ENCODE measurements around the gene HOXA9. TPM values are rescaled to one million over a fixed set of nuclear protein-coding genes. Genes with fewer than 3 reads are reported as not detected.

The HOXA9 gene
- total RNA-seq, 1 donor from 2014 or later = not detected

DNA sequence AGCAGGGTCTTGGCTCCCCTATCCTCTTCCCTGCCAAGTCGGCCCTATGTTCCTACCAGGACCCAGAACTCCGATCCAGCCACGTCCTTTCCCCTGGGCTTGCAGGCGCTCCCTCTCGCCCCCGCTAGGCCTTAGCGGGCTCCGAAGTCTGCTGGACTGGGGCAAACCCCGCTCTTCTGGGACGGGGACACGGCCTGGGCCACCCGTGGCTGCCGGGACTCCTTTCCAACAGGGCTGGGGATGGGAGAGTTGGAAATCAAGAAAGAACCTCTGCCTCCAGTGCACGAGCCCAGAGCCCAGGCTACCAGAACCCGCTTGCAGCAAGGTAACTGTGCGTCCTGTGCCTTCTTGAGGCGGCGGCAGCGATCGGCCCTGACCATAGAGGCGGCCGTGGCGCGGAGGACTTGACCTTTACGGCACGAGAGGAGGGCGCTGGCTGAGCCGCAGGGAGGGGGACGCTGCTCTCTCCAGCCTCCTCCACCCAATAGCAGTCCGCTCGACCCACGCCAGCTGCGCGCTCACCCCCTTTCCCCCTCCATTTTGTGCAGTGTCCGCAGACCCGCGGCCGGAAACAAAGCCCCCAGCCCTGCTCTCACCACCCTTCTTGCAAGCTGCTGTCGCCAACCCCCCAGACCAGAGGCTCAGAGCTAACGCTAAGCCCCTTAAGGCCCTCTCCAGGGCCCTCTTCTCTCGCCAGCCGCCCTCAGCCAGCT lies 26.7 kb upstream of the HOXA9 start:
- Mint-ChIP-seq H3K36me3 (ENCODE audit: insufficient read depth) (no peaks in the 10 kb centered on the region), H3K9me3 (ENCODE audit: low read depth) (no peaks in the 10 kb centered on the region), H3K27me3 (peaks cover 96% of the 10 kb centered on the region), H3K4me3 (ENCODE audit: low read depth) (no peak overlapping the region), H3K27ac (no peak overlapping the region), H3K4me1 (ENCODE audit: low read depth) (peaks cover 5% of the 10 kb centered on the region)
- TF ChIP-seq, protein P1, sequence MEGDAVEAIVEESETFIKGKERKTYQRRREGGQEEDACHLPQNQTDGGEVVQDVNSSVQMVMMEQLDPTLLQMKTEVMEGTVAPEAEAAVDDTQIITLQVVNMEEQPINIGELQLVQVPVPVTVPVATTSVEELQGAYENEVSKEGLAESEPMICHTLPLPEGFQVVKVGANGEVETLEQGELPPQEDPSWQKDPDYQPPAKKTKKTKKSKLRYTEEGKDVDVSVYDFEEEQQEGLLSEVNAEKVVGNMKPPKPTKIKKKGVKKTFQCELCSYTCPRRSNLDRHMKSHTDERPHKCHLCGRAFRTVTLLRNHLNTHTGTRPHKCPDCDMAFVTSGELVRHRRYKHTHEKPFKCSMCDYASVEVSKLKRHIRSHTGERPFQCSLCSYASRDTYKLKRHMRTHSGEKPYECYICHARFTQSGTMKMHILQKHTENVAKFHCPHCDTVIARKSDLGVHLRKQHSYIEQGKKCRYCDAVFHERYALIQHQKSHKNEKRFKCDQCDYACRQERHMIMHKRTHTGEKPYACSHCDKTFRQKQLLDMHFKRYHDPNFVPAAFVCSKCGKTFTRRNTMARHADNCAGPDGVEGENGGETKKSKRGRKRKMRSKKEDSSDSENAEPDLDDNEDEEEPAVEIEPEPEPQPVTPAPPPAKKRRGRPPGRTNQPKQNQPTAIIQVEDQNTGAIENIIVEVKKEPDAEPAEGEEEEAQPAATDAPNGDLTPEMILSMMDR (IDR thresholded peaks at IDR 0.05; ENCODE audit: unreplicated experiment) = no peak
- no peak for DNase-seq (ENCODE audit: low spot score, unreplicated experiment)

DNA sequence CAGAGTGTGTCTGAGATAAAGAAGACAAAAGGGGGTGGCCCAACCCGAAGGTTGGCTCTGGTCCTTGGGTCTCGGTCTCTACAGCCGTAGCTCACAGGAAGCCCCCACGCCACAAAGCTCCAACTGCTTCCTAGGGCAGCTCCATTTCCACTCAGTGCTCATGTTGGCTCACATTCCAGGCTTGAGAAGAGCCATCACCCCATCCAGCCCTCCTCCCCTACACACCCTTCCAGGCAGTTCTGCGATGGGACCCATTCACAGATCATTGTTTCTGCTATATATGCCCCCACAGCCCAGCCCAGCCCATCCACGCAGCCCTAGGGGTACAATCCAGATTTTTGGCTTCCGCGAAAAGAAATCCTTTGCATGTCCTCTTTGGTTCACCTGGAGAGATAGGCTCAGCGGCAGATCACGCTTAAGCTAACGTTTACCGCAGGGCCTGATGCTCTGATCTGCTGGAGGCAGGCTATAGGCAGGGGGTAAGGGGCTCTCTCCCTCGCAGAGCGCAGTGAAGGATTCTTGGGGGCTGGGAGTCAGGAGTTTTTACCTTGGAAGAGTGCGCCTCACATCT lies 25.9 kb upstream of the HOXA9 start:
- H3K4me1 Mint-ChIP-seq (ENCODE audit: low read depth) = peaks cover 5% of the 10 kb centered on the region
- no peak for DNase-seq (ENCODE audit: low spot score, unreplicated experiment)
- peaks cover 96% of the 10 kb centered on the region for H3K27me3 Mint-ChIP-seq
- no peaks in the 10 kb centered on the region for H3K36me3 Mint-ChIP-seq (ENCODE audit: insufficient read depth)
- H3K4me3 Mint-ChIP-seq (ENCODE audit: low read depth) = no peak overlapping the region
- H3K27ac Mint-ChIP-seq = no peak overlapping the region
- TF ChIP-seq, protein P1 (IDR thresholded peaks at IDR 0.05; ENCODE audit: unreplicated experiment) = no peak
- H3K9me3 Mint-ChIP-seq (ENCODE audit: low read depth) = no peaks in the 10 kb centered on the region

DNA sequence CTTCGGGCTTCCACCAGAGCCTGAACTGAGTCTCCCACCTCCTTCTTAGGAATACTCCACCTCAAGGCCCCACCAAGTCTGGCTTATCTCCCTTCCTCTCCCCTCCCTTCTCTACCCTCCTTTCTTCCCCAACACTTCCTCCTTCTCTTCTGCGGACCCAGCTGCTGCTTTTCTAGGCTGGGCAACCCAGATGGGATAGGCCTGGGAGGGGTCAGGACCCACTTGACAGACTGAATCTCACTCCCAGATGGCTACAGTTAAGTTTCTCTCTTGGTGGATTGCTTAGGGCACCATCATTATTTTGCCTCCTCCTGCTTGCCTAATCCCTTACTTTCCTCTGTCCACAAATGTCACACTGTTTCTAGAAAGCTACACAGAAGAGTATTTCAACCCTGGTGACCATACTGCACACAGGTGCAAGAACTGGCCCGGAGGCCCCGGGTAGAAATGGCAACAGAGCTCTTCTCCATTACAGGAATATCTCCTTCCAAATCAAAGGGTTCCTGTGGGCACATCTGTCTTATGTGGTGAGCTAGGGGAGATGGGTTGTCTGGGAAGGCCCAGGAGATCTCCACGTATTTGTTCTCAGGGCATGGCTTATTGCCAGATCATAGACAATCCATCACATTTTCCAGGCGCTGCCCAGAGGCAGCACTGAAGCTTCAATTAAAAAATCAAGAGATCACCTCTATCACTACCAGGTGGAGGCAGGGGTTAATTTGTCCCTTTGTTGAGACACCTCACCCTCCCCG lies 24.8 kb upstream of the HOXA9 start:
- H3K4me1 Mint-ChIP-seq (ENCODE audit: low read depth) = peaks cover 6% of the 10 kb centered on the region
- peaks cover 97% of the 10 kb centered on the region for H3K27me3 Mint-ChIP-seq
- TF ChIP-seq, protein P1 (IDR thresholded peaks at IDR 0.05; ENCODE audit: unreplicated experiment) = no peak
- no peak for DNase-seq (ENCODE audit: low spot score, unreplicated experiment)
- H3K36me3 Mint-ChIP-seq (ENCODE audit: insufficient read depth) = no peaks in the 10 kb centered on the region
- no peak overlapping the region for H3K4me3 Mint-ChIP-seq (ENCODE audit: low read depth)
- H3K9me3 Mint-ChIP-seq (ENCODE audit: low read depth) = no peaks in the 10 kb centered on the region
- H3K27ac Mint-ChIP-seq = no peak overlapping the region

DNA sequence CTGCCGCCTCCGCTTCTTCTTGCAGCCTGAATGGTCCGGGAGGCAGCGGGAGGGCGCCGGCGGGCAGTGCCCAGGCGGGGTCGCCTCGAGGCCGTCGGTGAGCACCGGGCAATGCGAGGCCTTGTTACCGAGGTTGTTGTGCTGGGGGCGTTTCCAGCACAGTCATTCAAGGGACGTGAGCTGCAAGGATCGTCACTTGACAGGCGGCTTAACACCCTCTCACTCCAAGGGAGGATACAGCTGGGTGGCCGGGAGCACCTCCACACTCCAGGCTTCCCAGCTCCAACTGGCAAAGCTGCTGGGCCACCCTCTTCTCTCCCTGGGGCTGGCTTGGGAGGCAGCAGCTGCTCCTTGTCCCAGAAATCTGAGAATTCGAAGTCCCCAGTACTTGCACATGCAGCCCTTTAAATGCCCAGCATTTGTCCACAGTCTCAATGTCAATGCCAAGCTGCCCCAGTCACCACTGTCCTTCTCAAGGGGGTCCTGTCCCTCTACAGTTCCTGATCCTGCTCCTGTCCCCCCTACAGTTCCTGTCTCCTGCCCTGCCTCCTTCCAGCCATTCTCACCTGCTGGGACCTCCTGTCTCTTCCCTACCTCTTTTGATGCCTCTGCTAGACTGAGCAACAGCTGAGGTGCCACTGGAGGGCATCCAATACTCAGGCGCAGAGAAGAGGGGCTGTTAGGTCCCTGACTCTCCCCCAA lies 24.1 kb upstream of the HOXA9 start:
- H3K27me3 Mint-ChIP-seq = peaks cover 97% of the 10 kb centered on the region
- peaks cover 6% of the 10 kb centered on the region for H3K4me1 Mint-ChIP-seq (ENCODE audit: low read depth)
- no peaks in the 10 kb centered on the region for H3K36me3 Mint-ChIP-seq (ENCODE audit: insufficient read depth)
- no peaks in the 10 kb centered on the region for H3K9me3 Mint-ChIP-seq (ENCODE audit: low read depth)
- no peak for DNase-seq (ENCODE audit: low spot score, unreplicated experiment)
- H3K4me3 Mint-ChIP-seq (ENCODE audit: low read depth) = no peak overlapping the region
- H3K27ac Mint-ChIP-seq = no peak overlapping the region
- TF ChIP-seq, protein P1 (IDR thresholded peaks at IDR 0.05; ENCODE audit: unreplicated experiment) = no peak

Measured in progenitor cell of endocrine pancreas (in vitro differentiated cells).